DND-41 (cell line): ENCODE results near the gene RFFL.

Experiments used
- ATAC-seq: fragments of 200-7000 bp; cut with Tn5 transposase; 3 replicates; pipeline ENCODE4 v1.9.1; 2021; ENCODE audit warnings: low read depth; ENCODE audit not compliant: insufficient read depth
- DNase-seq: peaks from one replicate; pipeline ENCODE4 v3.0.0-alpha.2; 2020
- H2AFZ ChIP-seq: 2 replicates; pipeline ENCODE4 v1.6.0; 2012; ENCODE audit warnings: low read depth, low read length
- H3K27ac ChIP-seq: 2 replicates; pipeline ENCODE4 v1.5.1; 2012; ENCODE audit warnings: low read length, inconsistent platforms
- H3K27me3 ChIP-seq: fragments of 200-600 bp; sonication (generic); 2 replicates; pipeline ENCODE4 v1.6.0; 2012; ENCODE audit warnings: low read length, mild to moderate bottlenecking, inconsistent platforms; ENCODE audit not compliant: insufficient read depth, poor library complexity
- H3K36me3 ChIP-seq: 2 replicates; pipeline ENCODE4 v1.5.1; 2012; ENCODE audit warnings: low read length, inconsistent platforms; ENCODE audit not compliant: insufficient read depth
- H3K4me1 ChIP-seq: 2 replicates; pipeline ENCODE4 v1.5.1; 2012; ENCODE audit warnings: mild to moderate bottlenecking, low read length; ENCODE audit not compliant: insufficient read depth
- H3K4me2 ChIP-seq: 2 replicates; pipeline ENCODE4 v1.6.0; 2012; ENCODE audit warnings: mild to moderate bottlenecking, moderate library complexity, low read length, inconsistent platforms; ENCODE audit not compliant: insufficient read depth
- H3K4me3 ChIP-seq, 2 experiments: fragments of 200-600 bp in 1 of 2; shearing (Covaris generic) in 1 of 2; 2 replicates each; pipeline ENCODE4 v1.5.1; 2012 to 2016; ENCODE audit warnings: inconsistent platforms in 2 of 2, low read length in 2 of 2, mild to moderate bottlenecking in 2 of 2, low read depth in 1 of 2, moderate library complexity in 1 of 2
- H3K79me2 ChIP-seq: 2 replicates; pipeline ENCODE4 v1.6.0; 2012; ENCODE audit warnings: low read length, inconsistent platforms; ENCODE audit not compliant: insufficient read depth
- H3K9ac ChIP-seq: 2 replicates; pipeline ENCODE4 v1.6.0; 2012; ENCODE audit warnings: low read depth, mild to moderate bottlenecking, inconsistent platforms, low read length, moderate library complexity
- H3K9me3 ChIP-seq: 2 replicates; pipeline ENCODE4 v1.5.1; 2012; ENCODE audit warnings: low read length, moderate library complexity, mild to moderate bottlenecking, inconsistent platforms; ENCODE audit not compliant: insufficient read depth, severe bottlenecking
- H4K20me1 ChIP-seq: 2 replicates; pipeline ENCODE4 v1.6.0; 2012; ENCODE audit warnings: low read length; ENCODE audit not compliant: insufficient read depth
- CTCF ChIP-seq: IDR thresholded peaks from 2 replicates; pipeline ENCODE4 v1.5.1; 2012; ENCODE audit warnings: borderline replicate concordance, low read length, moderate library complexity, mild to moderate bottlenecking; ENCODE audit not compliant: poor library complexity, severe bottlenecking; ENCODE audit errors: extremely low read depth
- EZH2 ChIP-seq: IDR thresholded peaks from 3 replicates; pipeline ENCODE4 v1.6.1; 2012; ENCODE audit warnings: borderline replicate concordance, low read depth, mild to moderate bottlenecking, moderate library complexity, low read length, inconsistent platforms; ENCODE audit not compliant: severe bottlenecking

Gene RFFL

GRCh38 chr17:34988644-34989043 is 74.9 kb downstream of the RFFL start:
- Histone ChIP-seq H3K4me3 (no peak overlapping the region), H4K20me1 (no peaks in the 10 kb centered on the region), H3K9me3 (no peaks in the 10 kb centered on the region), H3K27me3 (no peaks in the 10 kb centered on the region), H3K4me1 (peaks cover 9% of the 10 kb centered on the region; the same call in 1 of the 2 replicates), H3K27ac (no peak overlapping the region), H2AFZ (no peak overlapping the region), H3K79me2 (peaks cover 9% of the 10 kb centered on the region; the same call in 1 of the 2 replicates), H3K36me3 (peaks cover 89% of the 10 kb centered on the region), H3K4me2 (no peak overlapping the region), H3K9ac (no peak overlapping the region)
- DNase-seq (no peak), ATAC-seq (no peak)
- TF ChIP-seq EZH2 = no peak
- TF ChIP-seq CTCF = no peak

- Histone ChIP-seq H3K79me2 (peaks cover 23% of the 10 kb centered on the region), H3K27me3 (no peaks in the 10 kb centered on the region), H3K9ac (no peak overlapping the region), H3K36me3 (peaks cover 84% of the 10 kb centered on the region), H3K4me2 (no peak overlapping the region), H3K4me1 (peaks cover 23% of the 10 kb centered on the region), H2AFZ (no peak overlapping the region), H4K20me1 (no peaks in the 10 kb centered on the region), H3K27ac (no peak overlapping the region), H3K4me3 (no peak overlapping the region), H3K9me3 (no peaks in the 10 kb centered on the region)
- TF ChIP-seq CTCF (no peak), EZH2 (no peak)
- no peak for DNase-seq
- no peak for ATAC-seq
These were observed 76.3 kb downstream of the RFFL start for GRCh38 chr17:34987232-34987631.

GRCh38 chr17:34981538-34982241 is 81.8 kb downstream of the RFFL start:
- ATAC-seq (no peak), DNase-seq (no peak)
- Histone ChIP-seq H3K4me3 (peak overlapping the region; percentile 82 to 89; a peak in 3 of 4 replicates), H4K20me1 (no peaks in the 10 kb centered on the region), H3K9ac (peak overlapping the region; percentile 95), H3K36me3 (peaks cover 37% of the 10 kb centered on the region), H2AFZ (peak overlapping the region; percentile 60; the same call in 1 of the 2 replicates), H3K4me2 (peak overlapping the region; percentile 81), H3K9me3 (no peaks in the 10 kb centered on the region), H3K27me3 (no peaks in the 10 kb centered on the region), H3K4me1 (peaks cover 49% of the 10 kb centered on the region), H3K27ac (peak overlapping the region; percentile 96), H3K79me2 (peaks cover 39% of the 10 kb centered on the region)
- TF ChIP-seq EZH2 = no peak
- TF ChIP-seq CTCF = no peak
